GM23248 (cell line): ENCODE data around the gene ENO2. TPM values are rescaled to one million over a fixed set of nuclear protein-coding genes. Genes with fewer than 3 reads are reported as not detected.
"Not testable (repeated sequence)": the region's sequence is repeated elsewhere in the genome, so short reads cannot be mapped to it uniquely, and the experiment has no call there.

Experiments
- DNase-seq: peaks from one replicate; pipeline ENCODE4 v3.0.0-alpha.2; 2015
- H2AFZ ChIP-seq: fragments of 200-600 bp; sonication (generic); 2 replicates; pipeline ENCODE4 v1.6.1; 2016; ENCODE audit warnings: antibody characterized with exemption
- H3F3A ChIP-seq: fragments of 200-600 bp; sonication (generic); 2 replicates; pipeline ENCODE4 v1.6.1; 2016; ENCODE audit warnings: mild to moderate bottlenecking, antibody characterized with exemption, mixed run types; ENCODE audit not compliant: insufficient read depth
- H3K27ac ChIP-seq: fragments of 200-600 bp; sonication (generic); 2 replicates; pipeline ENCODE4 v1.5.1; 2016; ENCODE audit warnings: mild to moderate bottlenecking
- H3K27me3 ChIP-seq: fragments of 200-600 bp; sonication (generic); replicated peaks from 2 replicates; pipeline ENCODE4 v1.6.1; 2016; ENCODE audit warnings: mild to moderate bottlenecking; ENCODE audit not compliant: insufficient read depth
- H3K36me3 ChIP-seq: fragments of 200-600 bp; sonication (generic); 2 replicates; pipeline ENCODE4 v1.6.1; 2016; ENCODE audit warnings: low read depth, mild to moderate bottlenecking
- H3K4me1 ChIP-seq: fragments of 200-600 bp; sonication (generic); 2 replicates; pipeline ENCODE4 v1.6.1; 2016; ENCODE audit warnings: mild to moderate bottlenecking; ENCODE audit not compliant: insufficient read depth
- H3K4me2 ChIP-seq: fragments of 200-600 bp; sonication (generic); one replicate; pipeline ENCODE4 v1.6.1; 2016; ENCODE audit warnings: mild to moderate bottlenecking; ENCODE audit not compliant: unreplicated experiment
- H3K4me3 ChIP-seq: fragments of 200-600 bp; sonication (generic); 2 replicates; pipeline ENCODE4 v1.5.1; 2016; ENCODE audit warnings: mild to moderate bottlenecking
- H3K79me2 ChIP-seq: fragments of 200-600 bp; sonication (generic); 2 replicates; pipeline ENCODE4 v1.6.1; 2016; ENCODE audit warnings: mild to moderate bottlenecking; ENCODE audit not compliant: insufficient read depth
- H3K9ac ChIP-seq: fragments of 200-600 bp; sonication (generic); 2 replicates; pipeline ENCODE4 v1.6.1; 2016; ENCODE audit warnings: mild to moderate bottlenecking
- H3K9me2 ChIP-seq: fragments of 200-600 bp; sonication (generic); 2 replicates; pipeline ENCODE4 v1.6.1; 2016; ENCODE audit warnings: mixed run types, mild to moderate bottlenecking, moderate library complexity; ENCODE audit not compliant: insufficient read depth
- H3K9me3 ChIP-seq: fragments of 200-600 bp; sonication (generic); one replicate; pipeline ENCODE4 v1.6.1; 2017; ENCODE audit warnings: low read depth
- H4K20me1 ChIP-seq: fragments of 200-600 bp; sonication (generic); 2 replicates; pipeline ENCODE4 v1.6.0; 2016; ENCODE audit not compliant: insufficient read depth
- EZH2 ChIP-seq: fragments of 200-600 bp; sonication (generic); IDR thresholded peaks from 2 replicates; pipeline ENCODE4 v1.6.1; 2018; ENCODE audit warnings: antibody characterized with exemption, mild to moderate bottlenecking; ENCODE audit not compliant: insufficient read depth, poor library complexity, severe bottlenecking
- EZH2phosphoT487 ChIP-seq: fragments of 200-600 bp; sonication (generic); IDR thresholded peaks from 2 replicates; pipeline ENCODE4 v1.6.1; 2018; ENCODE audit warnings: antibody characterized with exemption, moderate library complexity, mild to moderate bottlenecking, low read depth; ENCODE audit not compliant: insufficient read depth
- WGBS, 2 experiments: methylation state at CpG; one replicate each; pipeline ENCODE4 v1.1.6; 2015 to 2017; ENCODE audit warnings: low lambda C conversion rate in 2 of 2, low coverage in 1 of 2; ENCODE audit errors: missing lambda C conversion rate in 2 of 2; 5-methylcytosine and 5-hydroxymethylcytosine counted together
- in situ Hi-C: fragments of 300-500 bp; cut with MboI; formaldehyde crosslinking; loops from 2 replicates; pipeline ENCODE4 v1.15.0; 2020
- polyA plus RNA-seq: library from polyadenylated mRNA; unstranded; fragments of >200 nt; fragmentation: Nextera tagmentation; extraction: Ambion mirVana; gene quantifications from 2 replicates; pipeline ENCODE4 v1.2.1, GENCODE V29; 2016
- total RNA-seq: library from RNA; depleted of rRNA; stranded (reverse); fragments of >200 nt; shearing (Covaris generic); gene quantifications from 2 replicates; pipeline ENCODE4 v1.2.3, GENCODE V29; 2014

ENO2 gene
- total and polyA plus RNA-seq, 2 experiments from 2014 or later, result 10.1 to 34.2 TPM

GRCh38 chr12:6883252-6883651 lies 31.1 kb upstream of the ENO2 start:
- TF ChIP-seq EZH2, result no peak
- TF ChIP-seq EZH2phosphoT487, result no peak
- no peak overlapping the region for H3K9ac ChIP-seq
- no peak for DNase-seq
- no peaks in the 10 kb centered on the region for H4K20me1 ChIP-seq
- in situ Hi-C loops, result no loop called here
- no peaks in the 10 kb centered on the region for H3K79me2 ChIP-seq
- H3K4me2 ChIP-seq, result no peak overlapping the region
- no peaks in the 10 kb centered on the region for H3K27me3 ChIP-seq
- WGBS, 2 experiments, result 90 to 92% methylated on average over 5 of the region's 5 CpGs
- H3K9me2 ChIP-seq, result no peaks in the 10 kb centered on the region
- H3K36me3 ChIP-seq, result no peaks in the 10 kb centered on the region; the same call in 1 of the 2 replicates
- no peaks in the 10 kb centered on the region for H3K4me1 ChIP-seq
- H3K4me3 ChIP-seq, result no peak overlapping the region
- H3K27ac ChIP-seq, result no peak overlapping the region
- no peak overlapping the region for H2AFZ ChIP-seq
- H3F3A ChIP-seq, result 0 out of 2 replicates have a peak, but pooled peaks cover under 1% of the 10 kb centered on the region
- H3K9me3 ChIP-seq, result no peaks in the 10 kb centered on the region

- no peaks in the 10 kb centered on the region for H3K9me3 ChIP-seq
- no peak overlapping the region for H3K4me3 ChIP-seq
- H3K79me2 ChIP-seq, result no peaks in the 10 kb centered on the region
- no peaks in the 10 kb centered on the region for H4K20me1 ChIP-seq
- no peak overlapping the region for H2AFZ ChIP-seq
- H3K27me3 ChIP-seq, result no peaks in the 10 kb centered on the region
- no peak overlapping the region for H3K9ac ChIP-seq
- no peaks in the 10 kb centered on the region; the same call in 1 of the 2 replicates for H3K36me3 ChIP-seq
- 0 out of 2 replicates have a peak, but pooled peaks cover 4% of the 10 kb centered on the region for H3F3A ChIP-seq
- H3K4me2 ChIP-seq, result no peak overlapping the region
- in situ Hi-C loops, result no loop called here
- DNase-seq, result no peak
- no peaks in the 10 kb centered on the region for H3K4me1 ChIP-seq
- H3K9me2 ChIP-seq, result no peaks in the 10 kb centered on the region
- TF ChIP-seq EZH2, result no peak
- no peak for TF ChIP-seq EZH2phosphoT487
- WGBS, 2 experiments, result 94 to 96% methylated on average over 11 of the region's 11 CpGs
- H3K27ac ChIP-seq, result no peak overlapping the region
These were observed 30.7 kb upstream of the ENO2 start for GRCh38 chr12:6883683-6884082.

- H3K4me2 ChIP-seq, result no peak overlapping the region
- in situ Hi-C loops, result no loop called here
These were observed 29.8 kb upstream of the ENO2 start for GRCh38 chr12:6884539-6884938.

GRCh38 chr12:6886206-6886999 lies 28.0 kb upstream of the ENO2 start:
- H3K9me2 ChIP-seq, in situ Hi-C loops, H3K9ac ChIP-seq, H3K79me2 ChIP-seq, H3K27ac ChIP-seq, H3K4me3 ChIP-seq, H3K9me3 ChIP-seq, H3K4me1 ChIP-seq, H3K36me3 ChIP-seq, H2AFZ ChIP-seq, H4K20me1 ChIP-seq, H3K4me2 ChIP-seq, H3K27me3 ChIP-seq, DNase-seq: not testable (repeated sequence)
- peaks cover 17% of the 10 kb centered on the region for H3F3A ChIP-seq
- 85 to 92% methylated on average over 11 to 13 of the region's 15 CpGs for WGBS, 2 experiments

More at GRCh38 chr12:6884539-6884938, 29.8 kb upstream of the ENO2 start:
- TF ChIP-seq EZH2phosphoT487 (no peak), EZH2 (no peak)
- Histone ChIP-seq H3K36me3 (no peaks in the 10 kb centered on the region; the same call in 1 of the 2 replicates), H2AFZ (no peak overlapping the region), H3K4me3 (no peak overlapping the region), H3F3A (0 out of 2 replicates have a peak, but pooled peaks cover 4% of the 10 kb centered on the region), H3K79me2 (no peaks in the 10 kb centered on the region), H3K27me3 (no peaks in the 10 kb centered on the region), H3K9ac (no peak overlapping the region), H3K9me2 (no peaks in the 10 kb centered on the region), H3K4me1 (no peaks in the 10 kb centered on the region), H4K20me1 (no peaks in the 10 kb centered on the region), H3K27ac (no peak overlapping the region), H3K9me3 (no peaks in the 10 kb centered on the region)
- no peak for DNase-seq
- 71 to 79% methylated on average over 22 of the region's 22 CpGs for WGBS, 2 experiments

- TF ChIP-seq EZH2phosphoT487 (no peak), EZH2 (no peak)
- in situ Hi-C loops, result no loop called here
- 92 to 94% methylated on average over 8 of the region's 8 CpGs for WGBS, 2 experiments
These were observed 26.9 kb upstream of the ENO2 start for GRCh38 chr12:6887460-6887859.

More at GRCh38 chr12:6887460-6887859, 26.9 kb upstream of the ENO2 start:
- Histone ChIP-seq H3K4me1 (peaks cover 10% of the 10 kb centered on the region; the same call in 1 of the 2 replicates), H3K27me3 (no peaks in the 10 kb centered on the region), H4K20me1 (no peaks in the 10 kb centered on the region), H3K9me2 (no peaks in the 10 kb centered on the region), H3F3A (peaks cover 20% of the 10 kb centered on the region), H3K36me3 (no peaks in the 10 kb centered on the region; the same call in 1 of the 2 replicates), H3K4me3 (no peak overlapping the region), H3K9me3 (no peaks in the 10 kb centered on the region), H3K79me2 (no peaks in the 10 kb centered on the region), H3K4me2 (no peak overlapping the region), H3K9ac (no peak overlapping the region), H2AFZ (no peak overlapping the region), H3K27ac (no peak overlapping the region)
- no peak for DNase-seq
